ENCODE measurements around the gene PCDHA10. TPM values are rescaled to one million over a fixed set of nuclear protein-coding genes. Genes with fewer than 3 reads are reported as not detected.

PCDHA10 gene
- total RNA-seq, 1 donor from 2014 or later, result 0.25 TPM

DNA sequence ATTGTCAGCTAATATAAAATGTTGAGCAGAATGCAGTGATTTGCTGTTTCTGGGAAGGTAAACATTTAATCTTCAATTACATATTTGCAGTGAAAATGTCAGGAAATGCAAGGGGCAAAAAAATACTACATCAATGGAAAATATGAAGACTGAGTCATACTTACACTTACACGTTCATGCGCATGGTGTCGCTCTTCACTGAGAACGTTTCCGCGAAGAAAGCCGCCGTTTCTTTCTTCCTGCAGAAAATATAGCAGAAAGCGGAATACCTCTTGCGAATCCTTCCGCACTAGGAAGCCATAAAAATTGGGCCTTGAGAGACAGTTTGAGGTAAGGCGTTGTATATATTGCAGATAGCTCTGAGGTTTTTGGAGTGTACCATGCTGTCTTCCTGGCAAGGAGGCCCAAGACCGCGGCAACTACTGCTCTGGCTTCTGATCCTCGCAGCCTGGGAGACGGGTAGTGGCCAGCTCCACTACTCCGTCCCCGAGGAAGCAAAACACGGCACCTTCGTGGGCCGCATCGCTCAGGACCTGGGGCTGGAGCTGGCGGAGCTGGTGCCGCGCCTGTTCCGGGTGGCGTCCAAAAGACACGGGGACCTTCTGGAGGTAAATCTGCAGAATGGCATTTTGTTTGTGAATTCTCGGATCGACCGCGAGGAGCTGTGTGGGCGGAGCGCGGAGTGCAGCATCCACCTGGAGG, 26.3 kb downstream of the PCDHA10 start, which contains the start of gene PCDHA13:
TSS of gene PCDHA13 (plus strand) at position 236 of the 702 bp plus-strand sequence. CDS start at position 381, 145 bp downstream.
- H3K4me3 ChIP-seq, result peak within 1 kb of the TSS in 1 of 2 donors; percentile 1
- no peak for DNase-seq (ENCODE audit: extremely low spot score in 2 of 2)
- H3K9me3 ChIP-seq, result peaks cover 9% of the 10 kb centered on the region
- TF ChIP-seq POLR2A (IDR thresholded peaks at IDR 0.05), result no peak
- TF ChIP-seq, protein P1, sequence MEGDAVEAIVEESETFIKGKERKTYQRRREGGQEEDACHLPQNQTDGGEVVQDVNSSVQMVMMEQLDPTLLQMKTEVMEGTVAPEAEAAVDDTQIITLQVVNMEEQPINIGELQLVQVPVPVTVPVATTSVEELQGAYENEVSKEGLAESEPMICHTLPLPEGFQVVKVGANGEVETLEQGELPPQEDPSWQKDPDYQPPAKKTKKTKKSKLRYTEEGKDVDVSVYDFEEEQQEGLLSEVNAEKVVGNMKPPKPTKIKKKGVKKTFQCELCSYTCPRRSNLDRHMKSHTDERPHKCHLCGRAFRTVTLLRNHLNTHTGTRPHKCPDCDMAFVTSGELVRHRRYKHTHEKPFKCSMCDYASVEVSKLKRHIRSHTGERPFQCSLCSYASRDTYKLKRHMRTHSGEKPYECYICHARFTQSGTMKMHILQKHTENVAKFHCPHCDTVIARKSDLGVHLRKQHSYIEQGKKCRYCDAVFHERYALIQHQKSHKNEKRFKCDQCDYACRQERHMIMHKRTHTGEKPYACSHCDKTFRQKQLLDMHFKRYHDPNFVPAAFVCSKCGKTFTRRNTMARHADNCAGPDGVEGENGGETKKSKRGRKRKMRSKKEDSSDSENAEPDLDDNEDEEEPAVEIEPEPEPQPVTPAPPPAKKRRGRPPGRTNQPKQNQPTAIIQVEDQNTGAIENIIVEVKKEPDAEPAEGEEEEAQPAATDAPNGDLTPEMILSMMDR (IDR thresholded peaks at IDR 0.05), result no peak
- TF ChIP-seq POLR2AphosphoS5 (IDR thresholded peaks at IDR 0.05; ENCODE audit: insufficient read depth in 1 of 2, low read depth in 1 of 2), result no peak
- no peak within 1 kb of the TSS for H3K27ac ChIP-seq
- H3K4me1 ChIP-seq, result no peaks in the 10 kb centered on the region
- intact Hi-C loops (cut with DNase I), result no loop called here
- H3K27me3 ChIP-seq, result no peaks in the 10 kb centered on the region
- H3K36me3 ChIP-seq, result no peaks in the 10 kb centered on the region

DNA sequence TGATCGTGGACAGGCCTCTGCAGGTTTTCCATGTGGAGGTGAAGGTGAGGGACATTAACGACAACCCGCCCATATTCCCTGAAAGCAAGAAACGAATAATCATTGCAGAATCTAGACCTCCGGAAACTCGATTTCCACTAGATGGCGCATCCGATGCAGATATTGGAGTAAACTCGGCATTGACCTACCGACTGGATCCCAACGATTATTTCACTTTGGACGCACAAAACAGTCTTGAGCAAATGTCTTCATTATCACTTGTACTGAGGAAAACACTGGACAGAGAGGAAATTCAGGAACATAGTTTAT, 26.8 kb downstream of the PCDHA10 start:
- Histone ChIP-seq H3K27ac (no peak overlapping the region), H3K27me3 (no peaks in the 10 kb centered on the region), H3K4me3 (peak overlapping the region in 1 of 2 donors; percentile 1), H3K4me1 (no peaks in the 10 kb centered on the region), H3K9me3 (peaks cover 9% of the 10 kb centered on the region), H3K36me3 (no peaks in the 10 kb centered on the region)
- no peak for DNase-seq (ENCODE audit: extremely low spot score in 2 of 2)
- TF ChIP-seq POLR2A (IDR thresholded peaks at IDR 0.05), result no peak
- no peak for TF ChIP-seq POLR2AphosphoS5 (IDR thresholded peaks at IDR 0.05; ENCODE audit: insufficient read depth in 1 of 2, low read depth in 1 of 2)
- TF ChIP-seq, protein P1 (IDR thresholded peaks at IDR 0.05), result no peak
- intact Hi-C loops (cut with DNase I), result no loop called here

DNA sequence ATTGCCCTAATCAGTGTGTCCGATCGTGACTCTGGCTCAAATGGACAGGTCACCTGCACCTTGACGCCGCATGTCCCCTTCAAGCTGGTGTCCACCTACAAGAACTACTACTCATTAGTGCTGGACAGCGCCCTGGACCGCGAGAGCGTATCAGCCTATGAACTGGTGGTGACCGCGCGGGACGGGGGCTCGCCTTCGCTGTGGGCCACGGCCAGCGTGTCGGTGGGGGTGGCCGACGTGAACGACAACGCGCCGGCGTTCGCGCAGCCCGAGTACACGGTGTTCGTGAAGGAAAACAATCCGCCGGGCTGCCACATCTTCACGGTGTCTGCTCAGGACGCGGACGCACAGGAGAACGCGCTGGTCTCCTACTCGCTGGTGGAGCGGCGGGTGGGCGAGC, 27.7 kb downstream of the PCDHA10 start:
- Histone ChIP-seq H3K27me3 (no peaks in the 10 kb centered on the region), H3K4me1 (no peaks in the 10 kb centered on the region), H3K9me3 (peaks cover 9% of the 10 kb centered on the region), H3K36me3 (no peaks in the 10 kb centered on the region), H3K27ac (no peak overlapping the region), H3K4me3 (no peak overlapping the region)
- TF ChIP-seq, protein P1 (IDR thresholded peaks at IDR 0.05), result no peak
- DNase-seq (ENCODE audit: extremely low spot score in 2 of 2), result no peak
- intact Hi-C loops (cut with DNase I), result no loop called here

- TF ChIP-seq, protein P1 (IDR thresholded peaks at IDR 0.05), result no peak
- no peak for TF ChIP-seq POLR2A (IDR thresholded peaks at IDR 0.05)
- no peak for TF ChIP-seq POLR2AphosphoS5 (IDR thresholded peaks at IDR 0.05; ENCODE audit: insufficient read depth in 1 of 2, low read depth in 1 of 2)
- Histone ChIP-seq H3K4me1 (no peaks in the 10 kb centered on the region), H3K4me3 (no peak overlapping the region), H3K9me3 (peaks cover 9% of the 10 kb centered on the region), H3K36me3 (no peaks in the 10 kb centered on the region), H3K27me3 (no peaks in the 10 kb centered on the region), H3K27ac (no peak overlapping the region)
- intact Hi-C loops (cut with DNase I), result no loop called here
- DNase-seq (ENCODE audit: extremely low spot score in 2 of 2), result no peak
These were observed 28.4 kb downstream of the PCDHA10 start for GRCh38 chr5:140883927-140884697.

- no peak for DNase-seq (ENCODE audit: extremely low spot score in 2 of 2)
- intact Hi-C loops (cut with DNase I), result no loop called here
- Histone ChIP-seq H3K36me3 (no peaks in the 10 kb centered on the region), H3K27ac (no peak overlapping the region), H3K9me3 (no peaks in the 10 kb centered on the region), H3K27me3 (no peaks in the 10 kb centered on the region), H3K4me1 (no peaks in the 10 kb centered on the region), H3K4me3 (no peak overlapping the region)
- TF ChIP-seq, protein P1 (IDR thresholded peaks at IDR 0.05), result no peak
- TF ChIP-seq POLR2A (IDR thresholded peaks at IDR 0.05) (no peak), POLR2AphosphoS5 (IDR thresholded peaks at IDR 0.05; ENCODE audit: insufficient read depth in 1 of 2, low read depth in 1 of 2) (no peak)
These were observed 60.6 kb downstream of the PCDHA10 start for GRCh38 chr5:140916325-140916724.

Data from vagina (tissue), 2 donors.